ENCODE measurements around the gene LRGUK. TPM values are rescaled to one million over a fixed set of nuclear protein-coding genes. Genes with fewer than 3 reads are reported as not detected.

Gene LRGUK
- total RNA-seq, 2 donors from 2014 or later: 0.36 to 0.41 TPM

- ATAC-seq (no peak), DNase-seq (ENCODE audit: low spot score in 2 of 2) (no peak)
- Mint-ChIP-seq H3K36me3 (peaks cover 19 to 24% of the 10 kb centered on the region in 2 donors), H3K9me3 (no peaks in the 10 kb centered on the region), H3K27ac (no peak overlapping the region)
Measured at GRCh38 chr7:134297489-134297888, 170.3 kb downstream of the LRGUK start.

DNA sequence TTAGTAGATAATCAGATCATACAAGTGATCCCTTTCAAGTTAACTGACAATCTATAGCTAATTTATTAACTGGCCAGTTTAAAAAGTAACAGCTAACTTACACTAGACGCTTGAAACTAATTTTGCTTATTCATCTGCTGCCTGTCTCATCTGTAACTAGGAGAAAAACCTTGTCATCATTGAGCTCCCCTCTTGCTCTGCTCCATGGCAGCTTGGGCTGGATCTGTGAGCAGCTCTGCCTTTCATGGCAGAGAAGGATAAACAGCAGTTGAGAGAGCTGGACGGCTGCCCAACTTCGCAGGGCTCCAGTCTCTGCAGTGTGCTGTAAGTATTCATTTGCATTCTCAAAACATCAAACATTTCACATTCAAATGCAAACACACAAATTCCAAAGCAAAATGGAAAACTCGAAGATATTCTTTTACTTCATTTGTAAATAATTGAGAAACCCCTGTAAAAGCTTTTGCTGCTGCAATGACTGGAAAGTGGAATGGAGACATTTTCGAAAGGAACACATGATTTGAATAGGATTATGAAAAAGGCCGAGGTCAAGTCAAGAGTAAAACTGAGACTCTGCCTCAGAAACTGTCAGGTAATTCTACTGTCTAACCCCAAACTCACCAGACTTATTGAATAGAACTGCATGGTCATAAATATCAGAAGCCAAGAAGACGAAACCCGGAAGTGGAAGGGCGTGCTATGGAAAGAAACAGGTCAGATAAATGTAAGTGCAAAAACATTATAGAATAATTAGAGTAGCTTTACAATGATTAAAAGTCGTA, 172.0 kb downstream of the LRGUK start:
- no peaks in the 10 kb centered on the region for H3K9me3 Mint-ChIP-seq
- peaks cover 19 to 20% of the 10 kb centered on the region in 2 donors for H3K36me3 Mint-ChIP-seq

DNA sequence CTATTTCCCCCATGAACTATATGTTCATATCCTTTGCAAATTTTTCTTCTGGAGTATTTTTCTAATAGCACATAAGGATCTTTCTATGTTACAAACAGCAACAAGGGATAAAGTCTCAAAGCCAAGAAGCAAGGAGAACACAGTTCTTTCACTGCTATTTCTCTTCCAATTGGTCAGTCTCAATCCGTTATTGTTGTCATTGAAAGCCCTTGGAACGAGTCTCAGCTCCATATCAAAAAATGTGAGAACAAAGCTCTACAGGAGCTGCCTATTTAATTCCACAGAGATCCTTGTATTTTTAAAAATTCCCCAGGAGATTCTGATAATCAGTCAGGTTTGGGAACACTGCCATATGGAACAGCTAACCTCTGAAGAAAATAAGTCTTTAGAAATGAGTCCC, 173.8 kb downstream of the LRGUK start:
- Mint-ChIP-seq H3K27ac (no peak overlapping the region), H3K36me3 (peaks cover 8 to 16% of the 10 kb centered on the region in 2 donors)
- ATAC-seq: no peak

More for the DNA sequence above, 172.0 kb downstream of the LRGUK start:
- ATAC-seq (no peak), DNase-seq (ENCODE audit: low spot score in 2 of 2) (no peak)
- no peak overlapping the region for H3K27ac Mint-ChIP-seq

DNA sequence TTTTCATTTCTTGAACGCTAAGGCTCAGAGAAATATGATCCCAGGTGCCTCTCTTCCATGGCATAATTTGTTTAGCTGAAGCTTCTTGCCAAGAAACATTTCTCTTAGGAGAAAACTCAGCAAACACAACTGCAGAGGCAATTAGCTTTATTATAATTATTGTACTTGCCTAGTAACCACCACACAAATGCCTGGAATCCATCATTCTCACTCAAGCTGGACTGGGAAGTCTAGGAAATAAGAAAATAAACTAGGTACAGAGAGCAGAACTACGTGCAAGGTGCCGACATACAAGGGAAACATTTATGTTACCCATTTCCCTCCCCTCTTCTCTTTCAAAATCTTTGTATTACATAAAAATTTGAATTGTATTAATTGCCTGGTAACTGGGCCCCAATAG, 174.5 kb downstream of the LRGUK start:
- Mint-ChIP-seq H3K36me3 (peaks cover 5 to 13% of the 10 kb centered on the region in 2 donors), H3K9me3 (no peaks in the 10 kb centered on the region), H3K27ac (no peak overlapping the region)
- ATAC-seq (no peak), DNase-seq (ENCODE audit: low spot score in 2 of 2) (no peak)

More for the DNA sequence above, 173.8 kb downstream of the LRGUK start:
- no peak for DNase-seq (ENCODE audit: low spot score in 2 of 2)
- no peaks in the 10 kb centered on the region for H3K9me3 Mint-ChIP-seq

- Mint-ChIP-seq H3K36me3 (peaks cover 5 to 13% of the 10 kb centered on the region in 2 donors), H3K9me3 (no peaks in the 10 kb centered on the region), H3K27ac (no peak overlapping the region)
- DNase-seq (ENCODE audit: low spot score in 2 of 2) (no peak), ATAC-seq (no peak)
Measured at GRCh38 chr7:134302120-134302519, 175.0 kb downstream of the LRGUK start.

- Mint-ChIP-seq H3K9me3 (no peaks in the 10 kb centered on the region), H3K27ac (no peak overlapping the region), H3K36me3 (no peaks in the 10 kb centered on the region)
- DNase-seq (ENCODE audit: low spot score in 2 of 2) (no peak), ATAC-seq (no peak)
Measured at GRCh38 chr7:134307320-134307719, 180.2 kb downstream of the LRGUK start.

GRCh38 chr7:134308548-134308947, 181.4 kb downstream of the LRGUK start:
- no peak overlapping the region for H3K27ac Mint-ChIP-seq
- no peaks in the 10 kb centered on the region for H3K36me3 Mint-ChIP-seq
- no peaks in the 10 kb centered on the region for H3K9me3 Mint-ChIP-seq
- ATAC-seq (no peak), DNase-seq (ENCODE audit: low spot score in 2 of 2) (no peak)

DNA sequence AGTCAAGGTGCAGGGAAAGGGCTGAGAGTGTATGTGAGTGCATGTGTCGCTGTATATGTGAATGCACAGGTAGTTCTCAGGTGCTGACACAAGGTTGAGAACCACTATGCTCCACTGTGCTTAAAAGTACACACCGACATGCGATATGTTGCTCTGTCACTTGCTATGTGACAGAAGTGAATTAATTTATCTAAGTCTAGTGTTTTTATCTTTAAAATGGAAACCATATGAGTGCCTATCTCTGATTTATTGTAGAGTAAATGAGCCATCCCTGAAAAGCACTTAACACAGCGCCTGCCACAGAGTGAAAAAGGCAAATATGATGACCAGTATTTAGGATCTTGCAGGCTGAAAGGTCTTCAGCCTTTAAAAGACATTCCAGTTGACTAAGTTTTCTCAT, 184.7 kb downstream of the LRGUK start:
- no peaks in the 10 kb centered on the region for H3K9me3 Mint-ChIP-seq
- no peak for ATAC-seq

DNA sequence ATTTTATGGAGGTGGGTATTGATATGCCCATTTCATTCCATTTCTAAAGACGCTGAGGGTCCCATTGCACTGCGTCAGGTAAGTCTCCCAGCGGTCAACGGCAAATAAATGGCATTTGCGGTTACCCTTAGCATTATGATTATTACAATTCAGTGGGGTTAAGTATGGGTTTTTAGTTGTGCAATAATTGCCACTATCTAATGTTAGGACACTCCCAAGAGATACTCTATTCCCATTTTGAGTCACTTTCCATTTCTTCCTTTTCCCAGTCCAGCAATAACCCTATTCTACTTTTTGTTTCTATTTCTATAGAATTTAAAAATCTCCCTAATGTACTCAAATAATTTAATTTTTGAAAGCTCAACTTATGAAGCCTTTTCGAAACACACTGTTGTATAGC, 185.6 kb downstream of the LRGUK start:
- DNase-seq (ENCODE audit: low spot score in 2 of 2) (no peak), ATAC-seq (no peak)
- no peak overlapping the region for H3K27ac Mint-ChIP-seq
- peaks cover 0 to 5% of the 10 kb centered on the region in 2 donors for H3K36me3 Mint-ChIP-seq
- H3K9me3 Mint-ChIP-seq: no peaks in the 10 kb centered on the region

More for the DNA sequence above, 184.7 kb downstream of the LRGUK start:
- H3K27ac Mint-ChIP-seq: no peak overlapping the region
- H3K36me3 Mint-ChIP-seq: peaks cover 0 to 5% of the 10 kb centered on the region in 2 donors
- no peak for DNase-seq (ENCODE audit: low spot score in 2 of 2)

DNA sequence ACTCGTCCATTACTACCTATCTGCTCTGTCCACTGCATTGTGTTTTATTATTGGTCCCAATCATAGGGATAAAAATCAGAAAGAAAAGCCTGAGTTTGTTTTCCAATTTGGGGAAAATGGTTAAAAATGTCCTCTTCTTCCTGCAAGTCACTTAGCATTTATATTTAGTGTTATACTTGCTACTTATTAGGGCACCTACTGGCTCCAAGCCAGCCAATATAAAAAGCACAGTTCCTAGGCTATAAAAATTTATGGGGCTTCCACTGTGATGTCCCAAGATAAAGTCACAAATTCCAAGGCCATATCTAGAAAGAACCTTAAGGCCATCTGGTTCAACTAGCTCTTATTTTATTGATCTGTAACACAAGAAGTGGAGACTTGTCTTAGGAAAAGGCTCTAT, 186.4 kb downstream of the LRGUK start:
- H3K9me3 Mint-ChIP-seq: no peaks in the 10 kb centered on the region
- H3K36me3 Mint-ChIP-seq: peaks cover 0 to 5% of the 10 kb centered on the region in 2 donors
- ATAC-seq (no peak), DNase-seq (ENCODE audit: low spot score in 2 of 2) (no peak)
- H3K27ac Mint-ChIP-seq: no peak overlapping the region

Other genes starting within 250 kb of the LRGUK start
- gene SLC35B4, start 189.6 kb downstream of the LRGUK start, total RNA-seq: 10 to 100 TPM in 1 of 2 donors, 1 to 10 TPM in 1; 6.4 to 15.4 TPM